Esophagus muscularis mucosa (tissue), 2 donors: ENCODE results near the gene DRG2.

Experiments
- EP300 ChIP-seq: sonication (generic); formaldehyde crosslinking; IDR thresholded peaks from one replicate; pipeline ENCODE4 v1.6.1; 2017; ENCODE audit warnings: antibody characterized with exemption
- POLR2A ChIP-seq: fragments of 450-650 bp; IDR thresholded peaks from one replicate; pipeline ENCODE4 v1.6.1; 2017; ENCODE audit warnings: antibody characterized with exemption, moderate library complexity, mild to moderate bottlenecking, low read depth

- TF ChIP-seq POLR2A (no peak), EP300 (no peak)
Measured at GRCh38 chr17:18106211-18106610, 18.5 kb downstream of the DRG2 start.
